NCI-H1092 (cell line): ENCODE data around the gene TNFRSF14.

Experiments
- DNase-seq: peaks from one replicate; lab custom pipeline; 2025; lab: John Stamatoyannopoulos, UW

Gene TNFRSF14

DNA sequence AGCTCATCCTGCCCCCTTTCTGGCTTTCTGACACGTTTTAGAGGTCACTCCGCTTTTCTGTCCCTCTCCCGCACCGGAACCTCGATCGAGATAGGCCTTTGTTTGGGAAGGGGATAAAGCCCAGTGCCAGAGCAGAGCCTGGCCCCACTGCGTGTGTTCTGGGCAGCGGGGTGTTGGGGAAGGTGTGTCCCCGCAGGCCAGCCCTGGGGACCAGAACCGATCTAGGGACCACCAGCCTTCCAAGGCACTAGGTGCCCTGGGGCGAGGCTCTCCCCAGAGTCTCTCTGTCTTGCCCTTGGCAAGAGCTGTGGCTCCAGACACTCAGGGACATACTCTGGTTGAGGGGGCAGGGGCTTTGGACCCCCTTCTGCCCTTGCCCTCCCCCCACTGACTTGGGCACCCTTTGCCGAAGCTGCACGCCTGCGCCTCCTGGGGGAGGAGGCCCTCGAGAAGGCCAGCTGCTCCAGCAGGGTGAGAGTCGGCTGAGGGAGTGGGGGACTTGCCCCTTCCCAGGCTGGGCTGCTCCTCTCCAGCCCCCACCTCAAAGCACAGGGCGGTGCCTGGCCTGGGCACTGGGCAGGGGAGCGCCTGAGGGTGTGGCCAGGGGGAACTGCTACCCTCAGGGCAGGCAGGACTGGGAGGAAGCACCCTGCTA lies 46.8 kb downstream of the TNFRSF14 start:
- no peak for DNase-seq

DNA sequence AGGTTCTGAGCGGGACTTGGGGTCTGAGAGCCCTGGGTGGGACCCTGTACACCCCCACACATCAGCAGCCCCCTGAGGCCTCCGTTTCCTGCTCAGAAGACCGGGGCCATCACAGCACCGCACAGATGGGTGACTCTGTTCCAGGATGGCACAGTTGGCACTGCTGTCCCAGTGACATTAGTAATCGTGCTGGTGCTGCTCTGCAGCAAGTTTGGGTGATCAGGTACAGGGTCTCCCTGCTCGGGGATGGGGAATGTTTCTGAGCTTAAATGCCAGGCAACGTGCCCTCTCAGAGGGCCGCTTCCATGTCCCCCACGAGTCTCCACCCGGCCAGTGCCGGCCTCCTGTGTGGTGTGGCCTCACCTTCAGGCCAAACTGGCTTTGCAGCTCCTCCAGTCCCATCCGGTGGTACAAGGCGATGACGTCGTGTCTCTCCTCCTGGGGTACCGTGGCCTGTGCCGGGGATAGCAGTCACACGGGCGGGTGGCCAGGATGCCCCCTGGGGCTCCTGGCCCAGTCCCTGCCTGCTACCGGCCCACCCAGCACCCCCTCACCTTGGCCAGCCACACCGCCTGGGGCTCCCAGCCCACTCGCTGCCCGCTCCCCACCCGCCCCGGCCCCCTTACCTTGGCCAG lies 47.5 kb downstream of the TNFRSF14 start:
- no peak for DNase-seq

- DNase-seq: no peak
Measured at GRCh38 chr1:2604156-2604843, 48.1 kb downstream of the TNFRSF14 start.

- DNase-seq: no peak
Measured at GRCh38 chr1:2604844-2605508, 48.8 kb downstream of the TNFRSF14 start.

DNA sequence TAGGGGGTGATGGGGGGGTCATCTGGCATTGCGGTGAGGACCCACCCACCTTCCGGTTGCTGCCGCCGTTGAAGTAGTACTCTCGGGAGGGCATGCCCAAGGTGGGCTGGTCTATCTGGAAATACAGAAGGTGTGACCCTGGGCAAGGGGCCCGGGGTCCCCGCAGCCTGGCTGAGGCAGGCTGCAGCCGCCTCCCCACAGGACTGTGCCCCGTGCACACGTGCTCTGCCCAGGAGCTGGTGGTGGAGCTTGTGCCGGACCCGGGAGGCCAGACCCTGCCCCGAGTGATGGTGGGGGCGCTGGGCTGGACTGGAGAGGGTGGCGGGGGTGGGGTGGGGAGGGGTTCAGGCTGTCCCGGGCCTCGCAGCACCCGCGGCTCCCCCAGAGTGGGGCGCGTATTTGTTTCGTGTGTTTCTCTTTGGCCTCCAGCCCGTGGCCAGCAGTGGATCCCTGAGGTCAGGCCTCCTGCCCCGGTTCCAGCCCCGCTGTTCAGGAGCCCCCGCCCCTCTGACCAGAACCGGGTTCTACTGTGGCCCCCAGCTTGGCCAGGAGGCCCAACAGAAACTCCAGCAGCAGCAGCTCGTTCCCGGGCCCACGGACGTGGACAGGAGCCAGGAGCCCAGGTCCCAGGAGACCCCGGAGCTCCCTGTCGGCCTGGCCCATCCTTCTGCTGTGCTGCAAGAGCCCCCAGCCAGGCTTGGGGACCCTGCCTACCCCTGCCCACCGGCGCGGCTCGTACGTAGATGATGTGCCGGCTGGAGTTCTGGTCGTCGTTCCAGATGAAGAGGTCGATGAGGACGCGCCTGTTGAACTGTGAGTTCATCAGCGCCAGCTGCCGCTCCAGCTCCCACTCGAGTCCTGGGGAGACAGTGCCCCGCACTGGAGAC lies 49.6 kb downstream of the TNFRSF14 start:
- DNase-seq: no peak

GRCh38 chr1:2606396-2606880 lies 50.3 kb downstream of the TNFRSF14 start:
- DNase-seq: no peak

DNA sequence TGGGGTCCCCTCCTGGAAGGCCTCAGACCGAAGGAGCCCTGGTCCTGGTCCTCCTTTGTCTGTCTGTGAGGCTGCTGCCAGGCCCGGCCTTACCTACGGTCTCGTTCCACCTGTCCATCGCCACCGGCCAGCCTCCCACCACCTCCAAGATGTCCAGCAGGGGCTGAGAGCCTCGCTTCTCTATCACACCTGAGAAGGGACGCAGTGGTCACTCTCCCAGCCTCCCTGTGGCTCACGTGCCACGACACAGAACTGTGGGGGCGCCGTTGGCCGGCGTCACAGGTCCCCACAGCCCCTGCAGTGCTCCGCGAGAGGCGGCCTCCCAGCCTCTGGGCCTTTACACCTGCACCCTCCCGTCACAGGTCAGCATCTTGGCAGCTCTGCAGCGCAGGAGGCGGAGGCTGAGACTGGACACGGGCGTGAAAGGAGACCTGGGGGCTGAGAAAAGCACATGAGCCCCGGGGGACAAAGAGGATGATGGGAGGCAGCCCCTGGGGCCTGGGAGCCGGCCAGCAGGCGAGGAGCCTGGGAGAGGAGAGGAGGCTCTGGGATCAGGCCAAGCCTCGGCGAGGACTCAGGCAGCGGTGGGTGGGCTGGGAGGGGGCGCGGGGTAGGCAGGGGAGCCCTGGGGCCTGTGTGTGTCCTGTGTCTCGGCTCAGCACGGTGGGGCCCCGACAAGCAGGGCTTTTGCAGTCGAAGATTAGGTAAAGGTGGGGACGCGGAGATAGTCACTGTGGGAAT lies 50.9 kb downstream of the TNFRSF14 start:
- DNase-seq: no peak

GRCh38 chr1:2607641-2608091 lies 51.5 kb downstream of the TNFRSF14 start:
- no peak for DNase-seq

GRCh38 chr1:2609319-2610035 lies 53.3 kb downstream of the TNFRSF14 start:
- DNase-seq: no peak

DNA sequence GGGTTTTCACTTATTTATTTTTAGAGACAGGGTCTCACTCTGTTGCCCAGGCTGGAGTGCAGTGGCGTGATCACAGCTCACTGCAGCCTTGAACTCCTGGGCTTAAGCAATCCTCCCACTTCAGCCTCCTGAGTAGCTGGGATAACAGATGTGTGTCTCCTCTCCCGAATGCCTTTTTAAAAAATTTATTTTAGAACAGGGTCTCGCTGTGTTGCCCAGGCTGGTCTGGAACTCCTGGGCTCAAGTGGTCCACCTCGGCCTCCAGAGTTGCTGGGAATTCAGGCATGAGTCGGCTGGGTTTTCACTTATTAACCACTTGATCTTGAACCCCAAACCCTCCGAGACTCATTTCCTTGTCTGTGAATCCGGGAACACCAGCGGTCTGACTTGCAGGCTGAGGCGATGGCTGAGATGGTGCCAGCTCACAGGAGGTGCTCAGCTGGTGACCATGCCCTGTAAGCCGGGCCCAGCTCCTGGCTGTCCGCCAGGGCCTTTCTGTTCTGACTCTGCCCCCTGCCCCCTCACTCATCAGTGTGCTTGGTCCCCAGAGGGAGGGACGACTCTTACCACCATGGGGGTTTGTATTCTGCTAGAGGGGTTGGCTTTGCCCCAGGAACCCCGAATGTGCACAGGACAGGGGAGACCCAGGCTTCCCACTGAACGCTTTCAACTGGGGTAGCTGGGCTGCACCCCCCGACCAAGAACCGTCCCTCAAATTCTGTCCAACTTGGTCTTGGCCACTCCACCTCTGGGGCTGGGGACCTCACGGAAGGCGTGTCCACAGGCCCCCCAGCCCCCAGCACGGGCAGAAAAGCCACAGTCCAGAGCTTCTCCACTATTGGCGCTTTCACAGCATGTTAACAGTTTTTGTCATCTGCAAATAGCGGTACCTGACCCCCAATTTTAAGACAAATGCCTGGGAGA lies 54.1 kb downstream of the TNFRSF14 start:
- DNase-seq: no peak

DNA sequence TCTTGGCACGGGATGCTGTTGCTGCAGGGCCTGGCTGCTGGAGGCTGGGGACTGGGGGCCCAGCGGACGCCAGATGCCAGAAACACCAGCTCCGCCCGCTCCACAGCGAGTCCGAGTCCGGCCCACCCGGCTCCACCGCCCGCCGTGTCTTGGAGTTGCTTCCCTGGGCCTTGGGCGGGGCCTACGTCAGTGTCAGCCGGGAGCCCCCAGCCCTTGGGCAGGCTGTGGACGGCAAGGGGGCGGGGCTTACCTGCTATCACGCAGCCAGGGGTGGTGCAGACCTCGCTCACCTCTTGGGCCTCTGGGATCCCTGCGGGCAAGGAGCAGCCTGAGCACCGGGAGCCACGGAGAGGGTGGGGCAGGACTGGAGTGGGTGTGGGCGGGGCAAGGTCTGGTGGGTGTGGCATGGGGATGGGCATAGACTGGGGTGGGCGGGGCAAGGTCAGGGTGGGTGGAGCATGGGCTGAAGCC lies 54.9 kb downstream of the TNFRSF14 start:
- DNase-seq: no peak

DNA sequence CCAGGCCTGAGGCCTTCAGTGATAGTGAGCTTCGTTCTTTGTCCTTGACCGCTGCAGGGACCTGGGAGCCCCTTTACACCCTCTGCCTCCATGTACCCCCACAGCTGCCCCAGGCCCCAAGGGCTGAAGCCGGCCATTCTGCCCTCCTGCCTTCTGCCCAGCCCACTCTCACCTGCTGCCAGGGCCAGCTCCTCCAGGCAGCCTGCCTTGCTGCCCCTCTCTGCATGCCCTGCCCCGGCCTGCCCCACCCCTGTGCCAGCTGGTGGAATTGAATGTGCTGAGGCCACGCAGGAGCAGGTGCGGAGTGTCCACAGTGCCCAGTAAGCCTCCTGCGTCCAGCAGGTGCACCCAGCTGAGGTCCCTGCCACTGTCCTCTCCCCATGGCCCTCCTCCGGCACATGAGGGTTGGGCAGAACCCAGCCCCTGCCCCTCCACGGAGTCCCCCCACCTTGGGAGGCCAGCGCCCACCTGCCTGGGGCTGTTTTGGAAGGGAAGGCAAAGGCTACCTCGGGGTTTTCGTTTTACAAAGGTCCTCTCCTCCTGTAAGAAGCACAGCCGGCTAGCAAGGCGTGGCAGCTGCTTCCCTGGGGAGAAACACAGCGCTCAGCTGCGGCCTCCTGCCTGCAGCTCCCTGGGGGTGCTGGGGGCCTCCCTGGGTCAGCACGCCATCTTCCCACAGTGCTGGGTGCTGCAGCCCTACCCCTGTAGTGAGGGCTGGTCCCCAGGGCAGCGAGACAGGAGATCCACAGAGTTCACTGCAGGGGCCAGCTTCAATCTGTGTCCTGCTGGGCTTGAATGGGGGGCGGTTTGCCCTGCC lies 55.7 kb downstream of the TNFRSF14 start:
- no peak for DNase-seq

GRCh38 chr1:2612591-2613365 lies 56.6 kb downstream of the TNFRSF14 start:
- DNase-seq: no peak
